Stromal cell of bone marrow (primary cell): ENCODE data around the gene SMPX.

Experiments
- DNase-seq: peaks from one replicate; pipeline ENCODE4 v3.0.0-alpha.2; 2012; ENCODE audit warnings: low read depth

SMPX gene

DNA sequence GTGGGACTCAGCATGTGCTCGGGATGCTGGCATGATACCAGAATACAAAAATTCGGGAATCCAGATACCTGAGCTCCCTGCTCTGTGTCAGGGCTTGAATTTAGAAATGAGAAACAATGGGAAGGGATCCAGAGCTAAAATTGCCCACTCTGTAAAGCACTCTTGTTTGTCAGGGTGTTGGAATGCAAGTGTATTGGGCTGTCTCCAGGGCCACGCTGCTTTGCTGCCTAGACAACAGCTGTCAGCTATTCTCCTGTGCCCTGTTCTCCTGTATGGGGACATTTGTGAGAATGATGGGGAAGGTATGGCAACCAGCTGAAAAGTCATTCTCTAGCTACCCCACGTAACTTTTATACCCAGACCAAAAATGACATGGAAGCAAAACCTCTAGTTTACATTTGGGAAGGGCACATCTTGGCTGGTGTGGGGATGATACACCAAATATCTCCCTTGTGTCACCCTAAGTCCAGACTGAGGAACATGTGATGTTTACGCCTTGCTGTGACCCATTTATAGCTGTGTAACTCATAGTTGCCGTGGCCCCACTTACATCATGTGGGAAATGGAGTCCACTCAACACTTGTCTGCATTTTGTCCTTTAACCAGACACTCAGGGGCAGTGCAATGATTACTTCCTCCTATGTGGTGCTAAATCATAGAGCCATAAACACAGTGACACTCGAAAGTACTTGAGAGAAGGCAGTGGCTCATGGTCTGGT lies 46.6 kb downstream of the SMPX start:
- no peak for DNase-seq

DNA sequence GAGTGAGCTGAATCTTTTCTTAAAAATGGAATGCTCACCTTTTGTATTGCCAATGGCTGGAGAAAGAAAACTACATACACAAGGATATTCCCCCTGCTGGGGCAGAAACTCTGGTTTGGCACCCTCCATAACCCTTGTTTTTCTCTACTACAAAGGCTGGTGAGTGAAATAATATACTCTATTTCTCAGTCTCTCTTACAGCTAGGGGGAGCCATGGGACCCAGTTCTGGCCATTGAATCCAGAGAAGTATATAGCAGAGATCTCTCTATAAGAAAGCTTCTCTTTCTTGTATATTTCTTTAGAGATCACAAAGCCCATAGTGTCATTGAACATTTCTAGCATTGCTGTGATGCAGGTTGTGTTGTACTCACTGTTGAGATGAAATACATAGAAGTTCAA lies 49.8 kb downstream of the SMPX start:
- no peak for DNase-seq

DNA sequence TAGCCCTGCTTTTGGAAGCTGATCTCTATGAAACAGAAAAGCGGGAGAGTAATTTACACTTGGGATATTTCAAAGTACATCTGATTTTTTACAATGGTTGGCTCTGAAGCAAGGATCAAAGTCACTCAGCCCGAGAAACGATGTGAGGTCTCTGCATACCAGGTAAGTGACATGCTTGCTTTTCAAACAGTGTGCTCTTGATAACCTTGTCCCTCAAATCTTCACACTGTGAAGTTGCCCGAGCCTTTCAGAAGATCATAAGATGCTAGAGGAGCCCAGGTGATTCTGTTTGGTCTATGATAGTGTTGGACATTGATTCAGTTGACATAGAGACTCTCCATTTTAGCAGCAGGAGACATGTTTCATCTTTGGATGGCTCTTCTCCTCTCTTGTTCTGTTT lies 52.7 kb downstream of the SMPX start:
- no peak for DNase-seq

DNA sequence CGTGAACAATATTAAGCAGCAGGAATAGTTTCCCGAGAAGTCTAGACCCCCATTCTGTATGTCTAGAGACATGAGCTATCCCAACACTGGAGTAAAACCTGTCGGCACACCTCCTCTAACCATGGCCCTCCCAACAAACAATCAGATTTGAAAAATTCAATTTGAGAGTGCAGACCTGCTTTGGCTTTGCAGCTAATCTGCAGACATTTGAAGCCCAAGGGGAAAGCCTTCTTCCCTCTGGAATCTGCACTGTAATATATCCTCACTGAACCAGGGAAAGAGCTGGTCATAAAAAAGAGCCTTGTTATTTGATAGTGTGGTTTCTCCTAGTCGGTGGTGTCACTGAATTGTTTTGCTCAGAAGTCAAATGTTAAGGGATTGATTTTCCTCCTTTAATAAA lies 55.2 kb downstream of the SMPX start:
- no peak for DNase-seq

DNA sequence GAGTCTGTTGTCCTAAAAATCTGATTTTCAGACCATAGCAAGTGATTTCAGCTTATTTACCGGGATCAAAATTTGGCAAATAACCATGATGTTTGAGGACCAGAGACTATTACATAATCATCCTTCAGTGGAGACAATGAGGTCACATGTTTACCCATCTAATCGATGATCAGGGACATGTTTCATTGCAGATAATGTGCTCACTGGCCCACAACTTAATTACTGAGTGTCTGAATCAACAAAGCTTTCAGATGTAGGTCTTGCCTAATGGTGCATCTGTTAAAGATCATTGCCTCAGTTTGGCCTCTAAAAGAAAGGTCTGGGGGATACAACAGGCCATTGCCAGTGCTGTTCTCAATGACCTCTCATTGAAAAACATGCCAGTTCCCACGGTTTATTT lies 56.9 kb downstream of the SMPX start:
- no peak for DNase-seq

DNA sequence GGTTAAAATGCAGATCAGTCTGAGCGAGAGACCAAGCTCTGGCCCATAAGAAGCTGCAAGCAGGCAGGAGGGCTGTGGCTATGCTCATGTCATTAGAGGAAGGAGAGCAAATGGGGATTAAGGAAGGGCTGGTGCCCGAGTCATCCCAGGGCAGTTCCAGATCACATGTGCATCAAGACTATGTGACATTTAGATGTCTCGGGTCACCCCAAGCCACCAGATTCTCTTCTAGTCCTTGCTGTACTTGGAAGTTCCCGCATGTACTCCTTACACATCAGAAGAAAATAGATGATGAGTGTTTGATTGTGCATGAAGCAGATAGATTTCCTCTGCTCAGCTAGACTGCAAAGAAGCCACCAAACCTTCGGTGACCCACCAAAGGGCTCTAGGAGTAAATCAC lies 57.6 kb downstream of the SMPX start:
- DNase-seq: no peak

DNA sequence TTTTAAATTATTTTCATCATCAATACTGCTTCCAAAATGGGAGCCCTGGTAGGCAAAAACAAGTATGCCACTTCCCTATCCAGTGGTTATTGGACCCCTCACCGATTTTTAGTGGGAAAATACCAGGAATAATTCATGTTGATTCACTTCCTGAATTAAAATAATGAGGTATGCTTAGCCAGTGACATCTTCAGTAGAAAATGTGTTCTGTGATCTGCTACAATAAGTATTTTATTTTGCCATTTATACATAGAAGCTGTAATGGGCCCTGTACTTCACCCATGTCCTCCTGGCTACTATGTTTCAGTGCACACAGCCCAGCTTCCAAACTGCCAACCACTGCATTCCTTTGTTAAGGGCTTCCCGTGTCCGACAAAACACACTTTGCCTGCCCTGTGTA lies 58.8 kb downstream of the SMPX start:
- DNase-seq: no peak

DNA sequence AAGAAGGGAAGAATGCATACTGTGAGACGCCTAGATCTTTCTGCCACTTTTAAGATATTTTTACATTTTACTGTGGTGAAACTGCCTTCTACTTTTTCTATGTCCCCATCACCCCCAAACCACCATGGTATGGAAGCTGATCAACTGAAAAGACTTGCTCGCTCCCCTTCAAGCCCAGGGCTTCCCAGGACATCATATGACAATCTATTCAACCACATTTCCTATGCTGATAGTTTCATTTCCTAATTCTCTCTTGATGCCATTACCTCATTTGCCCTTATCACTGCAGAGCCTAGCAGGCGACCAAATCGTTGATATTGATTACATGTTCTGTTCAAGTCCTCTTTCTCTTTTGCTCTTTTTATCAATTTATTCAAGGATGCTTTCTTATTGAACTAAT lies 59.6 kb downstream of the SMPX start:
- no peak for DNase-seq

DNA sequence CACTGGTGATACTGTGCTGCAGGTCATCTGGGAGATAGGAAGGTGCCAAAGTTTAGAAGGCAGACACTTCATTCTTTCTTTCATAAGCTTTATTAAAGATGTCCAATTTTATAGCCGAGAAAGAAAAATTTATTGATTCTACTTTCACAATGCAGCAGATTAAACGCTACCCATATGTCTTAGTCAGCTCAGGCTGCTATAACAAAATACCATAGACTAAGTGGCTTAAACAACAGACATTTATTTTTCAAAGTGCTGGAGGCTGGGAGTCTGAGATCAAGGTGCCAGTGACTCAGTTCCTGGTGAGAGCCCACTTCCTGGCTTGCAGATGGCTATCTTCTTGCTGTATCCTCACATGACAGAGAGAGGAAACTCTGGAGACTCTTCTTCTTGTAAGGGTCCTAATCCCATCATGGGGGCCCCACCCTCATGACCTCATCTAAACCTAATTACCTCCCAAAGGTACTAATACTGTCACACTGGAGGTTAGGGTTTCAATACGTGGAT lies 66.4 kb downstream of the SMPX start:
- DNase-seq: no peak

DNA sequence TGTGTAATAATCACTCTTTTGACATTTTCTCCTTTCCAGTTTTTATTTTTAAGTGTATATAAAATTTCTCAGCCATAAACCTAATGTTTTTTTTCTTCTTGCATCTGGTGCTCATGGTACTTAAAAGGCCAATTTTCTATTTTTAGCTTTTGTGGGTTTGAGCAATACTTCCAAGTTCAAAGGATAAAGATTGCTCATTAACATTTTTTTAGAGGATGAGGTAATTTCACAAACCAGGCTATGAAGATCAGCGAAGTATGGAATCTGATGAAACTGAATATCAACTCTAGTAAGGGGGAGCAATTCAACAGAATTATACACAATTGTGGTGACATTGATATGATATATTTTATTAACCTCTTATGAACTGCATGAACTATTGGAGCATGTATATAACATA lies 74.0 kb downstream of the SMPX start:
- peak; percentile 40 for DNase-seq

DNA sequence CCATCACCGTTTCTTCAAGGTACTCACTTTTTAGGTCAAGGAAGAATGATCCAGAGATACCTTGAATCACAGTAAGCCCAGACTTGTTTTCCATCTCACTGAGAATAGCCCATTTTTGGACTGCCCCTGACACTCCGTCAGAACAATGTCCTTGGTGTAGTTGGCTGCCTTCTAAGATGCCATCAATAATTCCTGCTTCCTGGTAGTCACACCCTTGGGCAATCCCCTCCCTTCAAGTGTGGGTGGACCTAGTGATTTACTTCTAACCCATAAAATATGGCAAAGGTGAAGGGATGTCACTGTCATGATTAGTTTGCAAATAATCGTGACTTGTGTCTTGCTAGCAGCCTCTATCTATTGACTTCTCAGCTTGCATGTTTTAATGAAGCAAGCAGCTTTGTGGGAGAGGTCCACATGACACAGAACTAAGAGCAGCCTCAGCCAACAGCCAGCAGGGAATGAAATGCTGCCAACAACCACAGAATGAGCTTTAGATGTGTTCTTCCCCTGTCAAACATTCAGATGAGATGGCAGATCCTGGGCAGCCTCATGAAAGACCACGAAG lies 79.8 kb downstream of the SMPX start:
- DNase-seq: no peak

DNA sequence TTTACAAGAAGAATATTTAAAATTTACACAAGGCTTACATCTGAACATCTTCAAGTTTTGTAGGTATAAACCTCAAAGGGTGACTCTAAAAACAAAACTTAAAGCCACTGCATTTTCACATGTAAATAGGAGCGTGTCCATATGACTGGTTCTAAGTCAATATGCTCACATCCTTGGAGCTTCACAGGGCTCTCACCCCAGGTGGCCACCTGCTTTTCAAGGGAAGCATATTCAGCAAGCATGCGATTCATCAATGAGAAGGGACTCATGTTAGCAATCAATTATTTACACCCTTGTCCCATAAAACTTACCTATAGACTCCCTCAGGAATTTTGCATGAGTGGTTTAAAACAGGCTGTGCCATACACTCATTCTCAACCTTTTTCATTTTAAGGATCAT lies 82.0 kb downstream of the SMPX start:
- DNase-seq: no peak

DNA sequence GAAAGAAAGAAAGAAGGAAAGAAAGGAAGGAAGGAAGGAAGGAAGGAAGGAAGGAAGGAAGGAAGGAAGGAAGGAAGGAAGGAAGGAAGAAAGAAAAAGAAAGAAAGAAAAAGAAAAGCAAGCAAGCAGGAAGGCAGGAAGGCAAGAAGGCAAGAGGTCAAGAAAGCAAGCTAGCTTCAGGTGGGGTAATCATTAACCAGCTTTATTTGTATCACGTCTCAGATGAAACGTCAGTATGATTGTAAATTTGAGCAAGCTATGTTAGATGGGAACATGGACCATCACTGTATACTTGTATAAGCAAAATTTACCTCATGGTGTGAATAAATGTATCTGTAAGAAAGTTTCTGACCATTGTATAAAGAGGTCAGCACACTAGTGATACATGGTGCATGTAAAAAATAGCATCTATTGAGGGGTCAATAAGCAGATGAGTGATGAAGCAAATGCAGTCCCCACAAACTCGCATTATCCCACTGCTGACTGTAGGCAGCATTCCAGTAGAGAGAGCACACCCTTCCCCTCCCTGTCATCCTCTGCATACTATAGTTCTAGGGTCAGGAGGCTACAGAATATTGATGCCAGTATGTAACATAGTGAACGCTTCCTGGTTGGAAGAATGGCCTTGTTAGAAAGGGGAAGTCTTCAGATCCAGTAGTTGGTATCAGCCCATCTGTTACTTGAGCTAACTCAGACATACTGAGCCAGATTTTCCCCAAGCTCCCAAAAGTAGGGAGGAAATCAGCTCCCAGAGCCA lies 83.3 kb downstream of the SMPX start:
- DNase-seq: no peak

DNA sequence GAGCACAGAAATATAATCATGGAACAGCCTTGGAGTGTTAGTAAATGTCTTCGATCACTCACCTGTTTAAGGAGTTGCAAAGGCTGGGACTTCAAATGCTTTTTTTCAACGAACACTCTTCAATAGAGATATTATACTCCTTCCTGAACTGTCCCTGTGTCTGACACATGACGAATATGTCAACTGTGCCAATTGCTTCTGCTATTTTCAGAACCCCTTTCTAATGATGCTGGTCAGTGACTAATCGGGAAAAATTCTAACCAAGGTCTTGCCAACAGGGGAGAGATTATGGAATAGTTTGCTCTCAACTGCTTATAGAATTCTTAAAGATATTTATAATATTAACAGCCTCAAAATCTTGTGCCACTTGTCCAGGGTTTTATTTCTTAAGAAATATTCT lies 91.2 kb downstream of the SMPX start:
- peak; percentile 26 for DNase-seq

DNA sequence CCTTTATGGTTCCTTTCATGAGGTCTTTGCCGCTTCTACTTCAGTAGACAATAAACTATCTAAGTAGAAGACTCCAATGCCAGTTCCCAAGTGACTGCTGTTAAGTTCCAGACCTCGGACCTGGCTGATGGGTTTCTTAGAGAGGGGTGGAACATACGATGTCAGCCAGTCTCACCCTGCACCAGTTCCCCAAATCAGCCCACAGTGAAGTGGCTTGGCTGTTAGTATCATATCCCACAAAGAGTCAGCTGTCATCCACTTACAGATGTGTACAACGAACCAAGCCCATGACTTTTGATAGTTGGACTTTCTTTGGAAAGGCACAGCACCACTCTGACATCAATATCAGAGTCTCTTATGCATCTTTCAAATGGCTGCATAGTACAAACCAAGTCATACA lies 91.7 kb downstream of the SMPX start:
- DNase-seq: no peak

DNA sequence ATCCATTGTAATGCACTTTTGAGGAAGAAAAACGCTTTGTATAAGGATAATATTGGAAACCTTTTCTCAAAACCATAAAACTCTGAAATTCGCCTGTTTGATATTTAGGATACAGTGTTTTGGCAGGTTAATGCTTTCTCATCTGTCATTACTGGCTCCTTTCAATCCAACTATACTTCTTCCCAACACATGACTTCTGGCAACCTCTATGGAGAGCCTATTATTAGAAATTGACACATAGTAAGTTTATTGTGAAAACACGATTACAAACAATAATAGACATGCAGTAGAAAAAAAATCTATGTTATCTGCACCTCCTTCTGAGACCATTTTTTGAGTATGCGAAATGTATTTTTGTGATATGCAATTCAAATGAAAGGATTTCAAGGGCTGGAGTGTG lies 95.2 kb downstream of the SMPX start:
- DNase-seq: no peak

DNA sequence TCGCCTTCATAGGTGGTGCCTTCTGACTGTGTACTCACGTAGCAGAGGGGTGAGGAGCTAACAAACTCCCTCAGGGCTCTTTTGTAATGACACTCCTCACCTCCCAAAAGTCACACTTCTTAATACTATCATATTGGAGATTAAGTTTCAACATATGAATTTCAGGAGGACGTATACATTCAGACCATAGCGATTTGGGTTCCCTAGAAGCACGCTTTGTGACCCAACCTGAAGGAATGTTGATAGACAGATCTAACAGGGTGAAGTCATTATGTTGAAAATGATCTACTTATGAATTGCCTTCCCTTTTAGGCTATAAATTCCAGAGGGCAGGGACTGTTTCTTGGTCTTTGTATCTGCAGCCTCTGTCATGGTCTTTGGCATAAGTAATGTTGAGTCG lies 96.6 kb downstream of the SMPX start:
- DNase-seq: no peak

DNA sequence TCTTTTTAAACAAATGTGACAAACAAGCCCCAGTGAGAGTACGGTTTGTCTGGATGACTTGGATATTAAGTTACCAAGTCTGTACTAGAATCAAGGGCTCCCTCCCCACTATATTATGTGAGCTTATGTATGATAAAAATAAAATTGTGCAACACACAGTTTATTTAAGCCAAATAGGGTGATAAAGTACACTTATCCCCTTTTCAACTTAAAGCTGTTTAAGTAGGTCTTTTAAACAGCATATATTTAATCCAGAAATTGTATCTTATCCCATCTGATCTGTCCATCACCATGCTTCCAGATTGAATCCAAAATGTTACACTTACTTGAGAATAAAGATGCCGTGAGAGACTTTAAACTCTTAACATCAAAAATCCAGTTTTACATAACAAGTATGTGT lies 97.8 kb downstream of the SMPX start:
- DNase-seq: no peak

DNA sequence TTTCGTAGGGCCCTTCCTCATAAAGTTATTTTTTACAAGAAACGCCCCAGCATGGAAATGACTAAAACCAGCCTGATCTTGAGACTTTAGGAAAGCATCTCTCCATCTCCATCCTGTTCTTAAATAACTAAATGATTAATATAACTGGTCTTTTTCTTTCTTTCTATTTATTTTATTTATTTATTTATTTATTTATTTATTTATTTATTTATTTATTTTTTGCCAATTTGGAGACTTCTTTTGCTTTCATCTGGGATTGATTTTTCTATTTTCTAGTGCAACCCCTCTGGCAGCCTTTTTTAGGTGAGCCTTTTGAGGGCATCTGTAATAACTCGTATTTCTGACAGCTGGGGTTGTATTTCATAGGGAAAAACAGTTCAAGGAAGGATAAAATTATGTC lies 98.6 kb downstream of the SMPX start:
- DNase-seq: no peak

DNA sequence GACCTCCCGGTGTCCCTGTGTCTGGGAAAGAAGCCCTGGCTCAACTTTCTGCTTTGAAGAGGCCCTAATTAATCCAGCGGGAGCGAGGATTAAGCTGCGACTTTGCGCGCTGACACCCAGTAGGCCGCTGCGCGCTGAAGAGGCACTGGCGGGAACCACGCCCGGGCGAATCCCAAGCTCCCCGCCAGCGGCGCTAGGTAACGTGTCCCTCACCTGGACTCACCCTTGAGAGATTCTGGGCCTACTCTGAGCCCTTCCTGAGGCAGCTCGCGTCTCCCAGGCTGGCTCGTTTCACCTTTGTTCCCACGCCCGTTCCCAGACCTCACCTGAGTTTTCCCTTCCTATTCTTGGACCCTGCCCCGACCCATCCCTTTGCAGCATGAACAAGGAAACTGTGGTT lies 99.2 kb downstream of the SMPX start:
- no peak for DNase-seq

DNA sequence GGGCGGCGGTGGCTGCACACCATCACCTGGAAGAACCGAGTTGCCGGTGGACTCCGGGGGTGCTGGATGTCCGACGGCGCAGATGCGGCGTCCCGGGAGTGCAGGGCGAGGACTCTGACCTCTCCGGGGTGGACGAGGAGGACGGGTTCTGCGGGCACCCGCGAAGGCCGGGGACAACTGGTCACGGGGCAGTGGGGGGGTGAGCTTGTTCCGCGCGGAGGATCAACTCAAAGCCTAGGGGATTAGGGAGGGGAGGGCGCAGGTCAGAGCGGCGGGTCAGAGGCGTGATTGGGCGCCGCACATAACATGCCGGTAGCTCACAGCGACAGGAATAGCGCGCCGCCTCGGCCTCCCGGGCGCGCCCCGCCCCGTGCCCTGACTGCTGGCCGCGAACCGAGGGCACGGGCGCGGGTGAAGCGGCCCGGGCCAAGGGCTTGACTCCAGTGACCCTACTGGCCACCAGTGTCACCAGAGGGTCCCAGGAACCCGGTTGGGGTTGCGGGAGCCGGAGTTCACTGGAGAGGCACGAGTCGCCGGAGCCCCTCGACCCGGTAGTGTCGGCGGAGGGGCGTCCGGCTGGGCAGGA lies 99.7 kb downstream of the SMPX start, which contains the start of gene KLHL34:
Gene KLHL34, minus strand, starts transcription at position 179 of the 586 bp plus-strand sequence. CDS start 542 bp downstream, outside the sequence.
- DNase-seq: no peak

DNA sequence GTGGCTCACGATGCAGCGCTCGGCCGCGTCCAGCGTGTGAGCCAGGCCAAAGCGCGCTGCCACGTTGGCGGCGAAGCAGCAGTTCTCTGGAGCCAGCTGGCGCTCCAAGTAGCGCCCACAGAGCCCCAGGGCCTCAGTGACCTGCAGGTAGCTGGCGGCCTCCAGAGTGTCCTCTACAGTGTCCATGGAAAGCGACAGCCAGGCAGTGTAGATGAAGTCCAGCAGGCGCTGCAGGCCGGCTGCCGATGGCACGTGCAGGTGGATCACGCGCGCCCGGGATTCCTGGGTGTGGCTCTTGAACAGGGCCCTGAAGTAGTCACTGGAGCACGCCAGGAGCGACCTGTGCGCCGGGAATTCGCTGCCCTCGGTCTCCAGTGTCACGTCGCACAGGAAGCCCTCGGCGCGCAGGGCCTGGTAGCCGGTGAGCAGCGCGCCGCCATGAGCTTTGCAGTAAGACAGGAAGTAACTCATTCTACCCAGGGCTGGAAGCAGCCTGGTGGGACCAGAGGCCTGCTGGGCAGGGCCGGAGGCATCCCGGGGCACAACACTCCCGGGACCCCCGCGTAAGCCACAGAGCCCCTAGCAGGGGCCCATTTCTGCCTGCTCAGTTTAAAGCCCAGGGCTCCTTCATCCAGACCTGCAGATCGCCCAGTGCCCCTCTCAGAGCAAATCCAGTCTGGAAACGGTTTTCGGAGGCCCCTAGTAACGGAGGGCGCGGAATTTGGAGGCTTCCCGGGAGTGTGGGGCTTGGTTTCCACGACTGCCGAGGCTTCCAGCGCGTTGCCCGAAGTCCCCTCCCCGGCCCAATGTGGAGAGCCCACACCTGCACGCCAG lies 100.4 kb downstream of the SMPX start:
- DNase-seq: no peak
